Spleen (tissue), 7 donors: ENCODE measurements around the gene PTPN2.

Experiments used
- POLR2A ChIP-seq, 3 donors: fragments of 450-650 bp; IDR thresholded peaks; one replicate each; pipeline ENCODE4 v1.5.1; 2017; ENCODE audit warnings: antibody characterized with exemption in 3 of 3, mild to moderate bottlenecking in 1 of 3
- POLR2AphosphoS5 ChIP-seq, 3 donors: sonication (generic); formaldehyde crosslinking; IDR thresholded peaks; one replicate each; pipeline ENCODE4 v1.5.1; 2017; ENCODE audit warnings: antibody characterized with exemption in 3 of 3
- TF ChIP-seq, protein P1 (sequence below), 11 experiments: fragments of 200-600 bp in 7 of 11; fragments of 450-650 bp in 4 of 11; sonication (generic) in 4 of 11; IDR thresholded peaks in 8 of 11; conservative IDR thresholded peaks in 3 of 11; 1 replicate in 7 of 11; 2 replicates in 4 of 11; pipeline versions ENCODE4 v1.4.0 to v1.8.0; 2016 to 2021; ENCODE audit warnings: antibody characterized with exemption in 11 of 11, inconsistent platforms in 4 of 11, mild to moderate bottlenecking in 1 of 11
- donor health status: DM: no; HTN: no; CAD: no; lungs with moderate emphysema.
- donor health status: DM: no; HTN: no; CAD: no.
- donor health status: DM: no; HTN: no; CAD: no.

GRCh38 chr18:12839057-12839525 is 44.9 kb downstream of the PTPN2 start:
- TF ChIP-seq, protein P1, sequence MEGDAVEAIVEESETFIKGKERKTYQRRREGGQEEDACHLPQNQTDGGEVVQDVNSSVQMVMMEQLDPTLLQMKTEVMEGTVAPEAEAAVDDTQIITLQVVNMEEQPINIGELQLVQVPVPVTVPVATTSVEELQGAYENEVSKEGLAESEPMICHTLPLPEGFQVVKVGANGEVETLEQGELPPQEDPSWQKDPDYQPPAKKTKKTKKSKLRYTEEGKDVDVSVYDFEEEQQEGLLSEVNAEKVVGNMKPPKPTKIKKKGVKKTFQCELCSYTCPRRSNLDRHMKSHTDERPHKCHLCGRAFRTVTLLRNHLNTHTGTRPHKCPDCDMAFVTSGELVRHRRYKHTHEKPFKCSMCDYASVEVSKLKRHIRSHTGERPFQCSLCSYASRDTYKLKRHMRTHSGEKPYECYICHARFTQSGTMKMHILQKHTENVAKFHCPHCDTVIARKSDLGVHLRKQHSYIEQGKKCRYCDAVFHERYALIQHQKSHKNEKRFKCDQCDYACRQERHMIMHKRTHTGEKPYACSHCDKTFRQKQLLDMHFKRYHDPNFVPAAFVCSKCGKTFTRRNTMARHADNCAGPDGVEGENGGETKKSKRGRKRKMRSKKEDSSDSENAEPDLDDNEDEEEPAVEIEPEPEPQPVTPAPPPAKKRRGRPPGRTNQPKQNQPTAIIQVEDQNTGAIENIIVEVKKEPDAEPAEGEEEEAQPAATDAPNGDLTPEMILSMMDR (IDR thresholded peaks at IDR 0.05 in 8 of 11, conservative IDR thresholded peaks at IDR 0.05 in 3 of 11): no peak
- TF ChIP-seq POLR2A (IDR thresholded peaks at IDR 0.05) (no peak), POLR2AphosphoS5 (IDR thresholded peaks at IDR 0.05) (no peak)
